ENCODE data around the gene GP2.

Gene GP2

GRCh38 chr16:20303012-20303411, 24.3 kb downstream of the GP2 start:
- DNase-seq: no peak

- DNase-seq: no peak
Measured at GRCh38 chr16:20302389-20302788, 24.9 kb downstream of the GP2 start.

GRCh38 chr16:20301840-20302239, 25.5 kb downstream of the GP2 start:
- DNase-seq: no peak

GRCh38 chr16:20300312-20301097, 26.8 kb downstream of the GP2 start:
- peak; percentile 48 for DNase-seq

GRCh38 chr16:20298452-20298851, 28.9 kb downstream of the GP2 start:
- no peak for DNase-seq

- DNase-seq: peak; percentile 1
Measured at GRCh38 chr16:20291208-20292206, 35.8 kb downstream of the GP2 start.

GRCh38 chr16:20289571-20289970, 37.7 kb downstream of the GP2 start:
- no peak for DNase-seq

- DNase-seq: no peak
Measured at GRCh38 chr16:20285993-20286499, 41.3 kb downstream of the GP2 start.

- no peak for DNase-seq
Measured at GRCh38 chr16:20280259-20280658, 47.1 kb downstream of the GP2 start.

GRCh38 chr16:20271893-20272292, 55.4 kb downstream of the GP2 start:
- DNase-seq: no peak

- no peak for DNase-seq
Measured at GRCh38 chr16:20268409-20268808, 58.9 kb downstream of the GP2 start.

GRCh38 chr16:20265019-20265418, 62.3 kb downstream of the GP2 start:
- DNase-seq: no peak

- DNase-seq: no peak
Measured at GRCh38 chr16:20263138-20263855, 64.0 kb downstream of the GP2 start.

- DNase-seq: no peak
Measured at GRCh38 chr16:20262248-20262647, 65.1 kb downstream of the GP2 start.

- no peak for DNase-seq
Measured at GRCh38 chr16:20260215-20261009, 66.9 kb downstream of the GP2 start.

Data from NCI-H748 treated with DMSO at 0.1 percent for 48 hours (cell line).